GM12878 (cell line): ENCODE results near the gene MRPL32. TPM values are rescaled to one million over a fixed set of nuclear protein-coding genes. Genes with fewer than 3 reads are reported as not detected.

Source experiments
- ATAC-seq: fragments of 200-7000 bp; cut with Tn5 transposase; 3 replicates; pipeline ENCODE4 v1.9.1; 2020; ENCODE audit warnings: mild to moderate bottlenecking, moderate library complexity
- BruUV-seq: library from RNA; stranded (reverse); fragments of 400-500 nt; replicated peaks from 2 replicates; lab custom pipeline; 2021; lab: Mats Ljungman, UMichigan
- CTCF ChIA-PET: fragments of 300-600 bp; sonication (Branson Sonifier 250); formaldehyde crosslinking; extraction: SDS; loops from one replicate; lab custom pipeline; 2021; ENCODE audit warnings: inconsistent platforms; lab: Yijun Ruan, JAX
- POLR2A ChIA-PET: fragments of 350-600 bp; formaldehyde crosslinking; extraction: SDS; loops from one replicate; lab custom pipeline; 2021; ENCODE audit warnings: inconsistent platforms; lab: Charles Lee
- RAD21 ChIA-PET: fragments of 300-600 bp; sonication (Branson Sonifier 250); formaldehyde crosslinking; loops from one replicate; lab custom pipeline; 2023; ENCODE audit warnings: antibody characterized with exemption; ENCODE audit not compliant: unreplicated experiment; lab: Charles Lee
- SMC1A ChIA-PET: fragments of 300-600 bp; sonication (Branson Sonifier 250); formaldehyde crosslinking; loops from one replicate; lab custom pipeline; 2023; ENCODE audit not compliant: unreplicated experiment, uncharacterized antibody; lab: Charles Lee
- DNase-seq: peaks from one replicate; pipeline ENCODE4 v3.0.0-alpha.2; 2011; ENCODE audit warnings: low read depth, low spot score
- FAIRE-seq: peaks from 3 replicates; lab custom pipeline; 2011; peaks lifted over from hg19 to GRCh38; lab: Jason Lieb, UNC
- H2AFZ ChIP-seq: 2 replicates; pipeline ENCODE4 v1.6.0; 2011; ENCODE audit warnings: low read depth, low read length, control low read depth; ENCODE audit not compliant: control insufficient read depth
- H3K27ac ChIP-seq: 2 replicates; pipeline ENCODE4 v1.5.1; 2011; ENCODE audit warnings: control low read depth; ENCODE audit not compliant: control insufficient read depth, insufficient read depth
- H3K27me3 ChIP-seq, 2 experiments: replicated peaks in 1 of 2; 2 replicates each; pipeline versions ENCODE4 v1.6.0 to v1.6.1; 2011; ENCODE audit warnings: low read length in 1 of 2; ENCODE audit not compliant: control insufficient read depth in 2 of 2, insufficient read depth in 2 of 2
- H3K36me3 ChIP-seq, 2 experiments: 2 replicates each; pipeline ENCODE4 v1.5.1; 2011; ENCODE audit warnings: low read length in 1 of 2; ENCODE audit not compliant: control insufficient read depth in 2 of 2, insufficient read depth in 2 of 2
- H3K4me1 ChIP-seq: 2 replicates; pipeline ENCODE4 v1.6.1; 2011; ENCODE audit warnings: mild to moderate bottlenecking, low read length, moderate library complexity, mixed read lengths; ENCODE audit not compliant: control insufficient read depth, insufficient read depth
- H3K4me2 ChIP-seq: 2 replicates; pipeline ENCODE4 v1.6.0; 2011; ENCODE audit warnings: control low read depth; ENCODE audit not compliant: control insufficient read depth, insufficient read depth
- H3K4me3 ChIP-seq: fragments of 200-600 bp; sonication (generic); 2 replicates; pipeline ENCODE4 v1.5.1; 2016
- H3K79me2 ChIP-seq: 2 replicates; pipeline ENCODE4 v1.6.0; 2011; ENCODE audit warnings: low read length; ENCODE audit not compliant: control insufficient read depth, insufficient read depth
- H3K9ac ChIP-seq: 2 replicates; pipeline ENCODE4 v1.8.0; 2011; ENCODE audit warnings: low read length, control low read depth, mixed read lengths; ENCODE audit not compliant: control insufficient read depth, insufficient read depth
- H3K9me3 ChIP-seq: replicated peaks from 3 replicates; pipeline ENCODE4 v1.5.1; 2011; ENCODE audit warnings: mild to moderate bottlenecking, low read length; ENCODE audit not compliant: control insufficient read depth, insufficient read depth
- H4K20me1 ChIP-seq: 2 replicates; pipeline ENCODE4 v1.6.0; 2011; ENCODE audit not compliant: control insufficient read depth, insufficient read depth
- E2F8 ChIP-seq: fragments of 450-650 bp; IDR thresholded peaks from 2 replicates; pipeline ENCODE4 v1.6.1; 2018; ENCODE audit warnings: mild to moderate bottlenecking, low read depth, moderate library complexity; ENCODE audit not compliant: partially characterized antibody
- MEF2B ChIP-seq: fragments of 450-650 bp; IDR thresholded peaks from 2 replicates; pipeline ENCODE4 v1.6.1; 2018; ENCODE audit warnings: mild to moderate bottlenecking, moderate library complexity; ENCODE audit not compliant: partially characterized antibody, poor library complexity, severe bottlenecking
- RELB ChIP-seq: fragments of 450-650 bp; IDR thresholded peaks from 2 replicates; pipeline ENCODE4 v1.6.1; 2017; ENCODE audit warnings: low read depth, mild to moderate bottlenecking, moderate library complexity
- SKIL ChIP-seq: fragments of 450-650 bp; IDR thresholded peaks from 2 replicates; pipeline ENCODE4 v1.6.1; 2017; ENCODE audit warnings: mild to moderate bottlenecking, low read depth, inconsistent platforms; ENCODE audit not compliant: poor library complexity, severe bottlenecking
- ZNF384 ChIP-seq: IDR thresholded peaks from 2 replicates; pipeline ENCODE4 v1.6.1; 2012; ENCODE audit warnings: low read depth, mild to moderate bottlenecking, low read length, improper control_type of control experiment, borderline replicate concordance
- WGBS: methylation state at CpG from one replicate; pipeline ENCODE4 v1.1.6; 2016; ENCODE audit warnings: low lambda C conversion rate; ENCODE audit not compliant: insufficient replicate concordance, insufficient coverage; ENCODE audit errors: missing lambda C conversion rate; 5-methylcytosine and 5-hydroxymethylcytosine counted together
- in situ Hi-C: fragments of 300-500 bp; cut with MboI; formaldehyde crosslinking; loops from 9 replicates; pipeline ENCODE4 v1.14.3; 2018; ENCODE audit warnings: mixed read lengths
- intact Hi-C: fragments of 100-400 bp; cut with micrococcal nuclease; formaldehyde crosslinking; loops from one replicate; pipeline ENCODE4 v1.14.2; 2022; ENCODE audit not compliant: unreplicated experiment
- polyA plus RNA-seq, 11 experiments: library from polyadenylated mRNA; depleted of rRNA in 4 of 11; unstranded in 6 of 11; stranded (reverse) in 5 of 11; fragments of >200 nt; fragmentation: Nextera tagmentation in 4 of 11; fragmentation: Illumina TruSeq in 1 of 11; extraction: Ambion mirVana in 4 of 11; extraction: Trizol in 1 of 11; gene quantifications; 1 replicate in 1 of 11; 2 replicates in 10 of 11; pipeline versions ENCODE4 v1.2.1 to v1.2.3, GENCODE V29; 2011 to 2016; ENCODE audit warnings: inconsistent platforms in 2 of 11, missing spikeins in 2 of 11, low read depth in 1 of 11
- total RNA-seq, 4 experiments: library from RNA; depleted of rRNA in 3 of 4; stranded (reverse); fragments of >200 nt in 3 of 4; fragmentation: Illumina TruSeq in 1 of 4; extraction: Trizol in 1 of 4; gene quantifications; 2 replicates each; pipeline versions ENCODE4 v1.2.1 to v1.2.3, GENCODE V29; 2013 to 2021

Gene MRPL32
- total and polyA plus RNA-seq, 10 of the 15 experiments (the other 5 are each of a cell fraction or from before 2014, with no cell fraction given) = 65.3 to 339 (median 112) TPM

GRCh38 chr7:42924223-42924838 lies 7.8 kb upstream of the MRPL32 start:
- no peaks in the 10 kb centered on the region for H3K27me3 ChIP-seq
- peaks cover 5% of the 10 kb centered on the region for H4K20me1 ChIP-seq
- H3K4me2 ChIP-seq = peak overlapping the region; percentile 51; the same call in 1 of the 2 replicates
- ChIA-PET RAD21 (interaction anchor here (0.8 to 1.6 kb wide), 9 partner anchors 9 to 984 kb away, joined by 3 to 10 read pairs (median 3); no protein-coding TSS in a partner anchor), POLR2A (interaction anchor here (0.6 to 6.1 kb wide), 4 partner anchors 9 to 337 kb away, joined by 3 to 50 read pairs (median 6); partner anchors contain the start of genes C7orf25, MRPL32 and PSMA2), SMC1A (interaction anchor here (0.6 to 5.3 kb wide), 12 partner anchors 8 to 1142 kb away, joined by 3 to 34 read pairs (median 4); partner anchors contain the start of genes C7orf25, MRPL32 and PSMA2), CTCF (interaction anchor here (0.9 to 2.7 kb wide), 7 partner anchors 8 to 658 kb away, joined by 3 to 9 read pairs (median 3); partner anchors contain the start of genes MRPL32 and STK17A)
- H3K9me3 ChIP-seq = no peaks in the 10 kb centered on the region
- ATAC-seq (peak; percentile 52), DNase-seq (no peak), FAIRE-seq (no peak)
- peak overlapping the region; percentile 53 for H3K27ac ChIP-seq
- intact Hi-C loops = no loop called here
- BruUV-seq = no TSS peak
- WGBS = 100% methylated on average over 2 of the region's 5 CpGs
- H3K4me3 ChIP-seq = no peak overlapping the region
- peak overlapping the region; percentile 42; the same call in 1 of the 2 replicates for H3K9ac ChIP-seq
- H3K36me3 ChIP-seq = peaks cover 1 to 32% of the 10 kb centered on the region in 2 experiments
- H2AFZ ChIP-seq = no peak overlapping the region
- no peaks in the 10 kb centered on the region; the same call in 1 of the 2 replicates for H3K4me1 ChIP-seq
- in situ Hi-C loops = no loop called here
- H3K79me2 ChIP-seq = peaks cover 57% of the 10 kb centered on the region
- TF ChIP-seq MEF2B = peak; percentile 35
- TF ChIP-seq ZNF384 = peak; percentile 23; the same call in 1 of the 2 replicates
- peak; percentile 36; the same call in 1 of the 2 replicates for TF ChIP-seq RELB
- no peak for TF ChIP-seq SKIL
- no peak for TF ChIP-seq E2F8
